Measurements from ENCODE around the gene DNAH8. TPM values are rescaled to one million over a fixed set of nuclear protein-coding genes. Genes with fewer than 3 reads are reported as not detected.

DNAH8 gene
- total RNA-seq, 1 donor from 2014 or later: 0.24 TPM

DNA sequence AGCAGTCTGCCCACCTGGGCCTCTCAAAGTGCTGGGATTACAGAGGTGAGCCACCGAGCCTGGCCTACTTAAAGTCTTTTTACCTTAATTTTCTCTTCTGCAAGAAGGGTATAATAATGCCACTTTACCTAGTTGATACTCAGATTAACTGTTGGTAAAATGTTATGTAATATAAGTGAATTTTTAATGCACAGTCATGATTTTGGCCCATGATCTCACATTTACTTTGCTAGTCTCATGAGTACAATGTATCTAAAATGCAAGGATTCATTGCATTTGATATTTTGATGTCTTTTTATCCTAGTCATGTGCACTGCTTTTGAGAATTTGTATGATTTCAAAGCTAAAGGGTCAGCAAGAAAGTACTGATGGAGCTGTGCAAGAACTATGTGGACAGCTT lies 13.1 kb downstream of the DNAH8 start:
- no peak overlapping the region for H3K4me3 Mint-ChIP-seq (ENCODE audit: unreplicated experiment)

DNA sequence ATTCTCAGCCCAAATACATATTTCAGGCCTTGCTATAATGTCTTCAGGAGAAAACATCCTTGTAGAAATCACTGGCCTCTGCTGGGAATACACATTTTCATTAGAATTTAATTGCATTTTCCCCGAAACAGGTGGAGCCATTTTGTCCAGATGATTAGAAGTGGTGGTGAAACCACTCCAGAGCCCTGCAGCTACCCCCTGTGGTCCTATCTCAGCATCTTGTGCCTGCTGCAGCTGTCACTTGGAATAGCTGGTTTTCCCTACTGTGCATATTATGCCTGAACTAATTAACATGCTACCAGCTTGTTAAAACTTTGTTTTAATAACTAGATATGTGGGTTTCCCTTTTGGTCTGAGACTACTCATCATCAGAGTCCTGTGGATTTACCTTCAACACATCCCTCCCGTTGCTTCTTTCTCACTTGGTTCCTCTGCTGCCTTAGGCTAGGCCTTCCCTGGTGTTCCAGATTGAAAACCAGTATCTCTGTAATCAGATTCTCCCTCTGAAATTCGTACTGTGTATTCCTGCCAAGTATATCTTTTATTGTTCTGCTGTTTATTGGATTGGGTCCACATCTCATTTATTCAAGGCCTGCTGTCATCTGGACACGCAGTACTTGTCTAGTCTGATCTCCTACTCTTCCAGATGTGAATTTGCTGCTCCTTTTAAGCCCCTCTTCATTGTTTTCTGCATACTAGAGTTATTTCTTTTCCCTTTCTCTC lies 15.2 kb downstream of the DNAH8 start:
- DNase-seq (ENCODE audit: extremely low spot score, unreplicated experiment): no peak
- Mint-ChIP-seq H3K4me1 (ENCODE audit: unreplicated experiment) (peaks cover 2% of the 10 kb centered on the region), H3K9me3 (ENCODE audit: unreplicated experiment) (peaks cover 1% of the 10 kb centered on the region), H3K36me3 (ENCODE audit: unreplicated experiment) (no peaks in the 10 kb centered on the region), H3K27me3 (ENCODE audit: unreplicated experiment) (peaks cover 11% of the 10 kb centered on the region), H3K4me3 (ENCODE audit: unreplicated experiment) (no peak overlapping the region), H3K27ac (ENCODE audit: unreplicated experiment) (no peak overlapping the region)
- TF ChIP-seq, protein P1, sequence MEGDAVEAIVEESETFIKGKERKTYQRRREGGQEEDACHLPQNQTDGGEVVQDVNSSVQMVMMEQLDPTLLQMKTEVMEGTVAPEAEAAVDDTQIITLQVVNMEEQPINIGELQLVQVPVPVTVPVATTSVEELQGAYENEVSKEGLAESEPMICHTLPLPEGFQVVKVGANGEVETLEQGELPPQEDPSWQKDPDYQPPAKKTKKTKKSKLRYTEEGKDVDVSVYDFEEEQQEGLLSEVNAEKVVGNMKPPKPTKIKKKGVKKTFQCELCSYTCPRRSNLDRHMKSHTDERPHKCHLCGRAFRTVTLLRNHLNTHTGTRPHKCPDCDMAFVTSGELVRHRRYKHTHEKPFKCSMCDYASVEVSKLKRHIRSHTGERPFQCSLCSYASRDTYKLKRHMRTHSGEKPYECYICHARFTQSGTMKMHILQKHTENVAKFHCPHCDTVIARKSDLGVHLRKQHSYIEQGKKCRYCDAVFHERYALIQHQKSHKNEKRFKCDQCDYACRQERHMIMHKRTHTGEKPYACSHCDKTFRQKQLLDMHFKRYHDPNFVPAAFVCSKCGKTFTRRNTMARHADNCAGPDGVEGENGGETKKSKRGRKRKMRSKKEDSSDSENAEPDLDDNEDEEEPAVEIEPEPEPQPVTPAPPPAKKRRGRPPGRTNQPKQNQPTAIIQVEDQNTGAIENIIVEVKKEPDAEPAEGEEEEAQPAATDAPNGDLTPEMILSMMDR (IDR thresholded peaks at IDR 0.05): no peak

More for the DNA sequence above, 13.1 kb downstream of the DNAH8 start:
- H3K36me3 Mint-ChIP-seq (ENCODE audit: unreplicated experiment): no peaks in the 10 kb centered on the region
- H3K4me1 Mint-ChIP-seq (ENCODE audit: unreplicated experiment): peaks cover 2% of the 10 kb centered on the region
- no peak overlapping the region for H3K27ac Mint-ChIP-seq (ENCODE audit: unreplicated experiment)
- peaks cover 9% of the 10 kb centered on the region for H3K27me3 Mint-ChIP-seq (ENCODE audit: unreplicated experiment)
- TF ChIP-seq, protein P1 (IDR thresholded peaks at IDR 0.05): no peak
- DNase-seq (ENCODE audit: extremely low spot score, unreplicated experiment): no peak
- H3K9me3 Mint-ChIP-seq (ENCODE audit: unreplicated experiment): no peaks in the 10 kb centered on the region

DNA sequence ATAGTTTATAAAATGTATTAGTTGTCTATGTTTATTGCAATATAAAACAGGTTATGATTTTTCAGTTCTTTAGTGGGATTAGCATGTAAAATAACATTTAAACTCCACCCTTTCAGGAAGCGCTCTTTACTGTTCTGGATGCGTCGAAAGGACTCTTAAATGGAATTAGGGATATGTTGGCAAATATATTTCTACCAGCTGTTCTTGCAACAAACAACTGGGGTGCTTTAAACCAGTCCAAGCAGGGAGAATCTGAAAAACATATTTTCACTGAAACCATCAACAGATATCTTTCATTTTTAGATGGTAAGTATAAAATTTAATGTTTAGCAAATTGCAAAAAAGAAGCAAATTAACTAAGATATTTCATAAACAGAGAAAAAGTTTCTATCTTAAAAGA lies 21.8 kb downstream of the DNAH8 start:
- no peak overlapping the region for H3K27ac Mint-ChIP-seq (ENCODE audit: unreplicated experiment)
- H3K36me3 Mint-ChIP-seq (ENCODE audit: unreplicated experiment): no peaks in the 10 kb centered on the region
- no peak overlapping the region for H3K4me3 Mint-ChIP-seq (ENCODE audit: unreplicated experiment)
- TF ChIP-seq, protein P1 (IDR thresholded peaks at IDR 0.05): no peak
- peaks cover 38% of the 10 kb centered on the region for H3K27me3 Mint-ChIP-seq (ENCODE audit: unreplicated experiment)
- no peak for DNase-seq (ENCODE audit: extremely low spot score, unreplicated experiment)
- peaks cover 7% of the 10 kb centered on the region for H3K9me3 Mint-ChIP-seq (ENCODE audit: unreplicated experiment)
- no peaks in the 10 kb centered on the region for H3K4me1 Mint-ChIP-seq (ENCODE audit: unreplicated experiment)

DNA sequence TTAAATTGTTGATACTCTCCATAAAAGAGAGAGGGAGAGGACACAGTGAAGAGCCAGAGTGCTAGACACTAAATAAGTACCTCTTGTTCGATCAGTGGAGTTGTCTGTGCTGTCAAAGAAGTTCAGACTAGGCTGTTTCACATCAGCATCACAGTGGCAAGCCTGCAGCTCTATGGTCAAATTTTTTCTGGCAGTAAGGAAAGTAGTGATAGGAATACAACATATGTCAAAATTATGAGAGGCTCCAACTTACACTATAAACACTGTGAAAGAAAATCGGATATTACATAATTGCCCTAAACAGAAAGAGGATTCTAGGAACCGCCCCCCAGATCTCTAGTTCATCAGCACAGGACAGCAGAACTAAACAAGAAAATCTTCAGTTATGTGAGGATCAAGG lies 23.1 kb downstream of the DNAH8 start:
- DNase-seq (ENCODE audit: extremely low spot score, unreplicated experiment): no peak
- Mint-ChIP-seq H3K4me1 (ENCODE audit: unreplicated experiment) (no peaks in the 10 kb centered on the region), H3K4me3 (ENCODE audit: unreplicated experiment) (no peak overlapping the region), H3K9me3 (ENCODE audit: unreplicated experiment) (peaks cover 7% of the 10 kb centered on the region), H3K36me3 (ENCODE audit: unreplicated experiment) (no peaks in the 10 kb centered on the region), H3K27me3 (ENCODE audit: unreplicated experiment) (peaks cover 40% of the 10 kb centered on the region), H3K27ac (ENCODE audit: unreplicated experiment) (no peak overlapping the region)
- TF ChIP-seq, protein P1 (IDR thresholded peaks at IDR 0.05): no peak

DNA sequence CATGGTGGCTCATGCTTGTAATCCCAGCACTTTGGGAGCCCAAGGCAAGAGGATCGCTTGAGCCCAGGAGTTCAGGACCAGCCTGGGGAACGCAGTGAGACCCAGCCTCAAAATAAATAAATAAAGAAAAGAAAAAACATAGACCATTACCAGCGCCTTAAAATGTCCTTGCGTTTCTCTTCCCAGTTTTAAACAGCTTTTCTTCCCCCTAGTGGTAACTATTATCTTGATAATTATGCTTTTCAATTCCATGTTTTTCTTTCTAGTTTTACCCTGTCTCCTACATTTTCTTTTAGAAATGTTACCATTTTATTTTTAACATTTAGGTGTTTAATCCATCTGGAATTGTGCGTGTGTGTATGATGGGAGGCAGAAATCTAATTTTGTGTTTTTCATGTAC lies 24.4 kb downstream of the DNAH8 start:
- Mint-ChIP-seq H3K9me3 (ENCODE audit: unreplicated experiment) (peaks cover 7% of the 10 kb centered on the region), H3K36me3 (ENCODE audit: unreplicated experiment) (no peaks in the 10 kb centered on the region), H3K4me3 (ENCODE audit: unreplicated experiment) (no peak overlapping the region), H3K4me1 (ENCODE audit: unreplicated experiment) (no peaks in the 10 kb centered on the region), H3K27me3 (ENCODE audit: unreplicated experiment) (peaks cover 43% of the 10 kb centered on the region), H3K27ac (ENCODE audit: unreplicated experiment) (no peak overlapping the region)
- no peak for DNase-seq (ENCODE audit: extremely low spot score, unreplicated experiment)
- TF ChIP-seq, protein P1 (IDR thresholded peaks at IDR 0.05): peak; percentile 55
